Endothelial cell of umbilical vein (primary cell): ENCODE measurements around the gene MYO9A. TPM values are rescaled to one million over a fixed set of nuclear protein-coding genes. Genes with fewer than 3 reads are reported as not detected.

ENCODE experiments used
- BruUV-seq: library from RNA; stranded (reverse); fragments of 400-500 nt; replicated peaks from 2 replicates; lab custom pipeline; 2021; lab: Mats Ljungman, UMichigan
- CTCF ChIA-PET: fragments of 300-600, 350-600 bp; sonication (Branson Sonifier 250); formaldehyde crosslinking; loops from one replicate; lab custom pipeline; 2021; ENCODE audit warnings: antibody characterized with exemption, inconsistent platforms; lab: Charles Lee
- POLR2A ChIA-PET: fragments of 300-600, 350-600 bp; sonication (Branson Sonifier 250); formaldehyde crosslinking; loops from one replicate; lab custom pipeline; 2021; ENCODE audit warnings: antibody characterized with exemption, inconsistent platforms; lab: Charles Lee
- DNase-seq: peaks from one replicate; pipeline ENCODE4 v3.0.0-alpha.2; 2011; ENCODE audit warnings: low read depth, low spot score
- FAIRE-seq: peaks from 2 replicates; lab custom pipeline; 2011; peaks lifted over from hg19 to GRCh38; lab: Jason Lieb, UNC
- H2AFZ ChIP-seq: 2 replicates; pipeline ENCODE4 v1.6.0; 2012; ENCODE audit warnings: low read depth, low read length, control low read depth, inconsistent platforms
- H3K27ac ChIP-seq: 2 replicates; pipeline ENCODE4 v1.5.1; 2011; ENCODE audit warnings: low read depth, mild to moderate bottlenecking, control low read depth, low read length, moderate library complexity; ENCODE audit not compliant: insufficient read depth
- H3K27me3 ChIP-seq, 2 experiments: 2 replicates each; pipeline versions ENCODE4 v1.6.0 to v1.6.1; 2011; ENCODE audit warnings: low read length in 2 of 2, mixed read lengths in 1 of 2; ENCODE audit not compliant: control insufficient read depth in 2 of 2, insufficient read depth in 2 of 2
- H3K36me3 ChIP-seq, 2 experiments: 2 replicates in 1 of 2; 3 replicates in 1 of 2; pipeline ENCODE4 v1.5.1; 2011; ENCODE audit warnings: low read length in 2 of 2, mild to moderate bottlenecking in 1 of 2, moderate library complexity in 1 of 2; ENCODE audit not compliant: control insufficient read depth in 2 of 2, insufficient read depth in 2 of 2; ENCODE audit errors: extremely low read depth in 1 of 2
- H3K4me1 ChIP-seq: 3 replicates; pipeline ENCODE4 v1.5.1; 2011; ENCODE audit warnings: mild to moderate bottlenecking, low read length; ENCODE audit not compliant: control insufficient read depth, insufficient read depth; ENCODE audit errors: extremely low read depth
- H3K4me2 ChIP-seq: 2 replicates; pipeline ENCODE4 v1.6.1; 2011; ENCODE audit warnings: low read length, control low read depth, mixed read lengths; ENCODE audit not compliant: insufficient read depth
- H3K4me3 ChIP-seq, 3 experiments: fragments of 200-600 bp in 1 of 3; sonication (generic), shearing (Covaris generic) in 1 of 3; replicated peaks in 1 of 3; 2 replicates each; pipeline ENCODE4 v1.5.1; 2011 to 2016; ENCODE audit warnings: control low read depth in 3 of 3, low read length in 3 of 3, mild to moderate bottlenecking in 2 of 3, inconsistent platforms in 1 of 3, low read depth in 1 of 3, moderate library complexity in 1 of 3; ENCODE audit not compliant: insufficient read depth in 1 of 3
- H3K79me2 ChIP-seq: 2 replicates; pipeline ENCODE4 v1.6.0; 2012; ENCODE audit warnings: low read length, inconsistent platforms; ENCODE audit not compliant: control insufficient read depth, insufficient read depth
- H3K9ac ChIP-seq: replicated peaks from 2 replicates; pipeline ENCODE3; 2011; ENCODE audit warnings: low read length, control low read depth; ENCODE audit not compliant: insufficient read depth; ENCODE audit errors: extremely low read depth
- H3K9me1 ChIP-seq: replicated peaks from 3 replicates; pipeline ENCODE4 v1.6.0; 2011; ENCODE audit warnings: mild to moderate bottlenecking, low read length; ENCODE audit not compliant: control insufficient read depth, insufficient read depth; ENCODE audit errors: extremely low read depth
- H3K9me3 ChIP-seq: replicated peaks from 2 replicates; pipeline ENCODE4 v1.5.1; 2012; ENCODE audit warnings: low read length, inconsistent platforms; ENCODE audit not compliant: control insufficient read depth, insufficient read depth
- H4K20me1 ChIP-seq: replicated peaks from 2 replicates; pipeline ENCODE3; 2011; ENCODE audit warnings: mild to moderate bottlenecking, low read length; ENCODE audit not compliant: control insufficient read depth, insufficient read depth; ENCODE audit errors: extremely low read depth
- EZH2 ChIP-seq: IDR thresholded peaks from 2 replicates; pipeline ENCODE4 v1.6.1; 2012; ENCODE audit warnings: borderline replicate concordance, low read depth, mild to moderate bottlenecking, moderate library complexity, low read length, inconsistent platforms; ENCODE audit not compliant: severe bottlenecking
- FOS ChIP-seq: IDR thresholded peaks from 2 replicates; pipeline ENCODE4 v1.6.1; 2011; ENCODE audit warnings: mild to moderate bottlenecking, low read length, moderate library complexity, borderline replicate concordance; ENCODE audit not compliant: insufficient read depth
- GATA2 ChIP-seq: IDR thresholded peaks from 2 replicates; pipeline ENCODE4 v1.7.0; 2011; ENCODE audit warnings: low read depth, mild to moderate bottlenecking, moderate library complexity, mixed read lengths, low read length; ENCODE audit not compliant: insufficient read length, insufficient read depth
- JUN ChIP-seq: IDR thresholded peaks from 2 replicates; pipeline ENCODE4 v1.6.1; 2011; ENCODE audit warnings: borderline replicate concordance, low read depth; ENCODE audit not compliant: insufficient read length, insufficient read depth
- MYC ChIP-seq: IDR thresholded peaks from one replicate; pipeline ENCODE4 v1.6.1; 2011; ENCODE audit warnings: mild to moderate bottlenecking, low read depth, low read length
- POLR2A ChIP-seq: IDR thresholded peaks from 2 replicates; pipeline ENCODE4 v1.6.1; 2012; ENCODE audit warnings: low read depth, mild to moderate bottlenecking, control low read depth, low read length
- POLR2AphosphoS5 ChIP-seq: IDR thresholded peaks from 2 replicates; pipeline ENCODE4 v1.6.1; 2012; ENCODE audit warnings: low read depth, mild to moderate bottlenecking, control low read depth, low read length, moderate library complexity; ENCODE audit not compliant: insufficient read depth
- dilution Hi-C: fragments of 300-500 bp; cut with MboI; formaldehyde crosslinking; loops from one replicate; pipeline ENCODE4 v1.15.0; 2019; ENCODE audit warnings: low sequenced_read_pairs; ENCODE audit not compliant: extremely low pct_ligation_motif_present
- intact Hi-C: fragments of 100-400 bp; cut with micrococcal nuclease; formaldehyde crosslinking; loops from one replicate; pipeline ENCODE4 v1.10.0; 2022
- polyA plus RNA-seq, 4 experiments: library from polyadenylated mRNA; depleted of rRNA in 3 of 4; stranded (reverse) in 3 of 4; unstranded in 1 of 4; fragments of >200 nt; gene quantifications; 2 replicates each; pipeline versions ENCODE4 v1.2.1 to v1.2.3, GENCODE V29; 2011 to 2012; ENCODE audit warnings: missing spikeins in 1 of 4
- total RNA-seq: library from RNA; stranded (reverse); gene quantifications from 2 replicates; pipeline ENCODE4 v1.2.3, GENCODE V29; 2021
- TF ChIP-seq, protein P1 (sequence below), 2 donors: IDR thresholded peaks; 1 replicate in 1 of 2; 2 replicates in 1 of 2; pipeline ENCODE4 v1.5.1; 2011; ENCODE audit warnings: low read length in 2 of 2, mild to moderate bottlenecking in 2 of 2, moderate library complexity in 2 of 2, control low read depth in 1 of 2, inconsistent platforms in 1 of 2, low read depth in 1 of 2; ENCODE audit not compliant: insufficient read depth in 1 of 2; ENCODE audit errors: extremely low read depth in 1 of 2
- TF ChIP-seq, protein P2 (sequence below): IDR thresholded peaks from 2 replicates; pipeline ENCODE4 v1.6.1; 2011; ENCODE audit not compliant: insufficient read depth, insufficient read length

Gene MYO9A
- total and polyA plus RNA-seq, 2 donors (not counting 3 experiments of a cell fraction or from before 2014, with no cell fraction given) = 6.4 to 30.3 TPM

DNA sequence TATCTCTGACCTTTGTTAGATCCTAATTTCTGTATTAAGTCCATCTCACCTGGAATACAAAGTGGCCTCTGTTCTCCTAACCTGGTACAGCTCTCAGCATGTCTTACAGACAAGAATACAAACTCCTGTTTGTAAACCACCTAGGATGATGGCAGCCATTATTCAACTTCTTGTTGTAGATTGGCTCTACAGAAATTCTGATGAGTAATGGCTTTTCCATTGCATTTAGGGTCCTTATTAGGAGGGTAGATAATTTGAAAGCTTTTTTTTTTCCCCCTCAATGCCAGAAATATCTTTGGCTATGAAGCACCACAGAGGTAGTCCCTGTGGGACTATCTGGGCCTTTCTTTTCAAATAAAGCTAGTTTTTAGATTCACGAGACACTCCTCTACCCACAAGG is 297.8 kb downstream of the MYO9A start:
- Histone ChIP-seq H3K9me1 (no peaks in the 10 kb centered on the region), H3K4me3 (no peak overlapping the region), H4K20me1 (no peaks in the 10 kb centered on the region), H3K9ac (no peak overlapping the region), H3K9me3 (no peaks in the 10 kb centered on the region), H2AFZ (no peak overlapping the region), H3K27ac (no peak overlapping the region), H3K27me3 (no peaks in the 10 kb centered on the region), H3K4me2 (no peak overlapping the region), H3K79me2 (no peaks in the 10 kb centered on the region), H3K4me1 (no peaks in the 10 kb centered on the region), H3K36me3 (no peaks in the 10 kb centered on the region)
- intact Hi-C loops (no loop called here), dilution Hi-C loops (no loop called here)
- POLR2A ChIA-PET = no interaction called here
- TF ChIP-seq POLR2A = no peak
- no peak for TF ChIP-seq POLR2AphosphoS5
- TF ChIP-seq, protein P1, sequence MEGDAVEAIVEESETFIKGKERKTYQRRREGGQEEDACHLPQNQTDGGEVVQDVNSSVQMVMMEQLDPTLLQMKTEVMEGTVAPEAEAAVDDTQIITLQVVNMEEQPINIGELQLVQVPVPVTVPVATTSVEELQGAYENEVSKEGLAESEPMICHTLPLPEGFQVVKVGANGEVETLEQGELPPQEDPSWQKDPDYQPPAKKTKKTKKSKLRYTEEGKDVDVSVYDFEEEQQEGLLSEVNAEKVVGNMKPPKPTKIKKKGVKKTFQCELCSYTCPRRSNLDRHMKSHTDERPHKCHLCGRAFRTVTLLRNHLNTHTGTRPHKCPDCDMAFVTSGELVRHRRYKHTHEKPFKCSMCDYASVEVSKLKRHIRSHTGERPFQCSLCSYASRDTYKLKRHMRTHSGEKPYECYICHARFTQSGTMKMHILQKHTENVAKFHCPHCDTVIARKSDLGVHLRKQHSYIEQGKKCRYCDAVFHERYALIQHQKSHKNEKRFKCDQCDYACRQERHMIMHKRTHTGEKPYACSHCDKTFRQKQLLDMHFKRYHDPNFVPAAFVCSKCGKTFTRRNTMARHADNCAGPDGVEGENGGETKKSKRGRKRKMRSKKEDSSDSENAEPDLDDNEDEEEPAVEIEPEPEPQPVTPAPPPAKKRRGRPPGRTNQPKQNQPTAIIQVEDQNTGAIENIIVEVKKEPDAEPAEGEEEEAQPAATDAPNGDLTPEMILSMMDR (IDR thresholded peaks at IDR 0.05; ENCODE audit: extremely low read depth in 1 of 2, insufficient read depth in 1 of 2, low read depth in 1 of 2, low read length in 2 of 2) = no peak
- no peak for TF ChIP-seq EZH2
- TF ChIP-seq, protein P2, sequence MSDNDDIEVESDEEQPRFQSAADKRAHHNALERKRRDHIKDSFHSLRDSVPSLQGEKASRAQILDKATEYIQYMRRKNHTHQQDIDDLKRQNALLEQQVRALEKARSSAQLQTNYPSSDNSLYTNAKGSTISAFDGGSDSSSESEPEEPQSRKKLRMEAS = no peak
- no peak for TF ChIP-seq MYC
- no peak for TF ChIP-seq JUN
- no peak for TF ChIP-seq FOS
- no peak for TF ChIP-seq GATA2
- no peak for FAIRE-seq
- BruUV-seq = no TSS peak
- no peak for DNase-seq
- CTCF ChIA-PET = no interaction called here
